GM12891 (cell line): ENCODE data around the gene KIF4B.
"Not testable (repeated sequence)": the region's sequence is repeated elsewhere in the genome, so short reads cannot be mapped to it uniquely, and the experiment has no call there.

ENCODE experiments used
- POLR2A ChIP-seq: IDR thresholded peaks from 2 replicates; pipeline ENCODE4 v1.6.1; 2011; ENCODE audit warnings: low read depth, low read length, control low read depth
- POLR2AphosphoS5 ChIP-seq: IDR thresholded peaks from 2 replicates; pipeline ENCODE4 v1.6.1; 2011; ENCODE audit warnings: low read depth, low read length, control low read depth
- SPI1 ChIP-seq: IDR thresholded peaks from 2 replicates; pipeline ENCODE4 v1.6.1; 2011; ENCODE audit warnings: low read depth, low read length, control low read depth
- TAF1 ChIP-seq: IDR thresholded peaks from 2 replicates; pipeline ENCODE4 v1.6.1; 2011; ENCODE audit warnings: low read depth, low read length, control low read depth

- not testable (repeated sequence) for TF ChIP-seq POLR2A, SPI1, POLR2AphosphoS5, TAF1
Measured at GRCh38 chr5:154976082-154976481, 37.5 kb upstream of the KIF4B start.
